ENCODE results near the gene PRRC2C.
"Not testable (repeated sequence)": the region's sequence is repeated elsewhere in the genome, so short reads cannot be mapped to it uniquely, and the experiment has no call there.

The PRRC2C gene

DNA sequence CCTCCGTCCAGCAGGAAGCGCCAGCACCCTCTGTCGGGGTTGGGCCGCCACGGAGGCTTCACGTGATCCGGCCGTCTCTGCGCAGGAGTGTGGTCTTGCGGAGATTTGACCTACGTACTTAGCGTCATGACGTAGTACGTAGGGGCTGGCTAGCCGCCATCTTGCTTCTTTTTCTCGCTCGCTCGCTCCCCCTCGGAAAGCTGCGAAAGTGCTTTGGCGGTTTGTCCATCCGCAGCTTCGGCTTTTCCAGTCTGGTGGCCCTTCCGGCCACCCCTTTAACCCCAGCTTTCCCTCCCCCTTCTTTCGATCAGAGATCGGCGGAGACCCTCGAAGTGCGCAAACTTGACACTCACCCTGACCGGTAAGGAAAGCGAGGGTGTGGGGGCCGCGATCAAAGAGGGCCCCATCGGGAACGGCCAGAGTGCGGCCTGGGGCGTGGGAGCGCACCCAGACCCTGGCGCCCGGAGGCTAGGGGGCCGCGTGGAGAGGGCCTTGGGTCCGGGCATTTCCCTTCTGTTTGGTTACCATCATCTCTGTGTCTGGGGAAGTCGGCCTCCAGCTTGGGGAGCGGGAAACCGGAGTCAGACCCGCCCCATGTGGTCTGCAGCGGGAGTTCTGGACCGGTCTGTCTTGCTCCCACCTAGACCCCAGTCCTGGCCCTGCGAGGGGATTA lies at the start of gene PRRC2C:
Gene PRRC2C, plus strand, starts transcription at position 156 of the 673 bp plus-strand sequence. CDS start 26,559 bp downstream, outside the sequence.
- DNase-seq = peak; percentile 97 to 99

DNA sequence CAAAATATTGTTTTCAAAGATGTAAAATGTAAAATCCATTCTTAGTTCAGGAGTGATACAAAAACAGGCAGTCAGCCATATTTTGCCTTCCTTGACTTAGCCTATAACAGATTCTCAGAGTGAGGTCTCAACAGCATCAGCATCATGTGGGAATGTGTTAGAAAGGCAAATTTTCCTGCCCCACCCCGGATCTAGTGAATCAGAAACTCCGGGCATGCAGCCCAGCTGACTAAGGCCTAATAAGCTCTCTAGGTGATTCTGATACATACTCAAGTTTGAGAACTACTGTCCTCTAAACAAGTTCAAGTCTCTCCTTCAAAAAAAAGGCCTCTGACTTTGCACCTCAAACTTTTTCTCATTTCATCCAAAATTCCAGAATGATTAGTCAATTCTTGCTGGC lies 46.9 kb upstream of the PRRC2C start:
- DNase-seq = no peak

DNA sequence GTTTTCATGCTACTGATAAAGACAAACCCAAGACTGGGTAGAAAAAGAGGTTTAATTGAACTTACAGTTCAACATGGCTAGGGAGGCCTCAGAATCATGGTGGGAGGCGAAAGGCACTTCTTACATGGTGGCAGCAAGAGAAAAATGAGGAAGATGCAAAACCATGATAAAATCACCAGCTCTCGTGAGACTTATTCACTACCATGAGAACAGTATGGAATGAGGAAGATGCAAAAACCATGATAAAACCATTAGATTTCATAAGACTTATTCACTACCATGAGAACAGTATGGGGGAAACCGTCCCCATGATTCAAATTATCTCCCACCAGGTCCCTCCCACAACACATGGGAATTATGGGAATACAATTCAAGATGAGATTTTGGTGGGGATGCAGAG lies 45.1 kb upstream of the PRRC2C start:
- DNase-seq = not testable (repeated sequence)

DNA sequence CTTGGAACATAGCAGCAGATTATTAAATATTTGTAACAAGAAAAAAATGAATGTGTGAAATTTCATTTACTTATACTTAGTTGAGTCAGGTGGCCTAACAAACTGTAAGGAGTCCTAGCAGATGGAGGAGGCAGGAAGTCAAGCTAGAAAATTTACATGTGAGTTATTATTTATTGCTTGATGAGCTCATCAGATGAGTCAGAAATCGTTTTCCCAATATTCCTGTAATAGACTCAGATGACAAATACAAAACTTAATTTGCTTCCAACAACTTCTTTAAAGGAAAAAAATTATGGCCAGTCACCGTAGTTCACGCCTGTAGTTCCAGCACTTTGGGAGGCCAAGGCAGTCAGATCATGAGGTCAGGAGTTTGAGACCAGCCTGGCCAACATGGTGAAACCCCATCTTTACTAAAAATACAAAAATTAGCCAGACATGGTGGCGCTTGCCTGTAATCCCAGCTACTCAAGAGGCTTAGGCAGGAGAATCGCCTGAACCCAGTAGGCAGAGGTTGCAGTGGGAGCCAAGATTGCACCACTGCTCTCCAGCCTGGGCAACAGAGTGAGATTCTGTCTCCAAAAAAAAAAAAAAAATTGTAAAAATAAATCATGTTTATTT lies 43.9 kb upstream of the PRRC2C start:
- DNase-seq = not testable (repeated sequence)

DNA sequence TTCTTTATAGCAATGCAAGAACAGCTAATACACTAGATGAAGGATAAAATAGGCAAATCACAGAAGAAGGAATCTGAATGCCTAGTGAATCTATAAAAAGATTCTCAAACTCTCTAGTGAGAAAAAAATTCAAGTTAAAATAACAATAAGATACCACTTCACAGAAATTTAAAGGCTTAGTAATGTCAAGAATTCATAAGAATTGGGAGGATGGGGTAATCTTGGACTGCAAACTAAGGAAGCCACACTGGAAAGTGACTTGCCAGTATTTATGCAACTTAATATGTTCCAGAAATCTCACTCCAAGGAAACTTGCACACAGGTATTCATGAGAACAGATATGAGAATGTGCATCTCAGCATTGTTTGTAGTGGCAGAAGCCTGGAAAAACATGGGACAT lies 38.9 kb upstream of the PRRC2C start:
- DNase-seq = no peak

DNA sequence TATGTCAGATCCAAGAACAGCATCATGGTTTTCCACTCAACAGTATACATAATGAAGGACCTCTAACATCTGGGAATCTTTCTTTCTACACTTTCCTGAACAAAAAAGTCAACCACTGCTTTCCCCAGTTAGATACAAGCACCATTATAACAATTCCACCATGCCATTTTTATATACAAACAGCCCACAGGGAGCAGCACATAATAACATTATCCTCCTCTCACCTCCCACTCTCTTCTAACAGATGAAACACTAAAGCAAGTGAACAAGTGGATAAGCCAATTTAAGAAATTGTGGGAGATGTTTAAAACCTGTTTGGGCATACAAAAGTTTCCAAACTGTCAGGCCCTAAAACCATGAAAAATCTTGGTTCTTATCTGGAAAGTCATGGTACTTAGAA lies 29.4 kb upstream of the PRRC2C start:
- no peak for DNase-seq

DNA sequence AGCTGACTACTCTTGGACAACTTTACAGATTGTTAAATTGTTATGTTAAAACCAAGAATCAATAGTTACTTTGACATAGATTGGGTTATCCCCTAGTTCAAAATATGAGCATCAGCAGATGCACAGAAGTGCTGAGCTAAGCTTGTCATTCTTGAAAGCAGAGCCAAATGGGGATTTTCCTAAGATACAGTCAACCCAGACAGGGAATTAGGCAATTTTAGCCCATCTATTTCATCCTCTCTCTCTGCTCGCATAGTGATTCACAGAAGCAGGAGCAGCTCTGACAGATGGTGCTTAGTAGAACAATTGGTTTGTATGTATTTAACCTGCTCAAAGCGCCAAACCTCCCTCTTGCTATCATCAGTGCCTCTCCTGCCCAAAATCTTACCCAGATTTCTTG lies 27.9 kb upstream of the PRRC2C start:
- DNase-seq = no peak

DNA sequence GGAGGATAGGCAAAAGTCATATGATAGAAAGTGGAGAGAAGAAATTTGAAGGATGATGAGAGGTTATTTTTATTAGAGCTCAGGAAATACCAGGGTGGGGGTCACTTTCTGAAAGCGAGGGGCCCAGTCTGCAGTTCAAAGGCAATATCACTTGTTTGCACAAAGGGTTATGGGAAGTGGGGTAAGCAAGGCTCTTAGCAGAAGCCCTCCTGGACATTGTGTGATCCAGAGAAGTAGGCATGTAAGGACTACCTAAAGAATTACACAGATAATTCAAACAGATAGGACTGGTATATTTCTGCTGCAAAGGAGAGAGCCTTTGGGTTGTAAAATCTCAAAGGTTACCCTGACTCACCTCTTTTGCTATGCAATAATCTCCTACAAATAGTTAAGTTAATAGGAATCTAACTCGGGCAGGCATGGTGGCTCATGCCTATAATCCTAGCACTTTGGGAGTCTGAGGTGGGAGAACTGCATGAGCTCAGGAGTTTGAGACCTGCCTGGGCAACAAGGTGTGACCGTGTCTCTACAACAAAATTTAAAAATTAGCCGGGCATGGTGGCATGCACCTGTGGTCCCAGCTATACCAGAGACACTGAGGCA lies 25.2 kb upstream of the PRRC2C start:
- no peak for DNase-seq

DNA sequence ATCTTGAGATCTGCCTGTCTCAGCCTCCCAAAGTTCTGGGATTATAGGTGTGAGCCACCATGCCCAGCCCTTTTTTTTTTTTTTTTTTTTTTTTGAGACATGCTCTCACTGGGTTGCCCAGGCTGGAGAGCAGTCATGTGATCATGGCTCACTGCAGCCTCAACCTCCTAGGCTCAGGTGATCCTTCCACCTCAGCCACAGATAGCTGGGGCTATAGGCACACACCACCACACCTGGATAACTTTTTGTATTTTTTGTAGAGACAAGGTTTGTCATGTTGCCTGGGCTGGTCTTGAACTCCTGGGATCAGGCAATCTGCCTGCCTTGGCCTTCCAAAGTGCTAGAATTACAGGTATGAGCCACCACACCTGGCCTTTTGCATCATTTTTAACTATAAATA lies 17.7 kb upstream of the PRRC2C start:
- no peak for DNase-seq

DNA sequence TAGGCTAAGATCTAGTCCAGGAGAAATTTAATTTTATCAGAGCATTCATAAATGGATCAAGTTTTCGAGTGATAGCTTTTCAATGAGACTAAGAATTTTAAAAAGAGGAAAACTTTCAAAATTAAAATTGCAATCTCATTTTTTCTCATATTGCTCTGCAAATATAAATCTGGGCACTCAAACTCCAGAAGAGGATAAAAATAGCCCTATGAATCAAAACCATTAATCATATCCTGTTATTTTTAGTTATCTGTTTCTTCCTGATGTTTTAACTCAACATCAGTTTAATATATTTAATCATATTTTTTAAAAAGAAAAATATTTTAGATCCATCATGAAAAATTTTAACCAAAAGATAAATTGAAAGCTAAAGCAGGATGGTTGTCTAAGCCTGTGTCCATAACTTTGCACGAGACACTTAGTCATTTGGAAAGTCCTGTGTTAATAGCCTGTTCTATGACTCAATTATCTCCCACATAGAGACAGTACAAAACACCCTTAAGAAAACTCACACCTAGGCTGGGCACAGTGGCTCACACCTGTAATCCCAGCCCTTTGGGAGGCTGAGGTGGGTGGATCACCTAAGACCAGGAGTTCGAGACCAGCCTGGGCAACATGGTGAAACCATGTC lies 17.1 kb upstream of the PRRC2C start:
- DNase-seq = no peak

DNA sequence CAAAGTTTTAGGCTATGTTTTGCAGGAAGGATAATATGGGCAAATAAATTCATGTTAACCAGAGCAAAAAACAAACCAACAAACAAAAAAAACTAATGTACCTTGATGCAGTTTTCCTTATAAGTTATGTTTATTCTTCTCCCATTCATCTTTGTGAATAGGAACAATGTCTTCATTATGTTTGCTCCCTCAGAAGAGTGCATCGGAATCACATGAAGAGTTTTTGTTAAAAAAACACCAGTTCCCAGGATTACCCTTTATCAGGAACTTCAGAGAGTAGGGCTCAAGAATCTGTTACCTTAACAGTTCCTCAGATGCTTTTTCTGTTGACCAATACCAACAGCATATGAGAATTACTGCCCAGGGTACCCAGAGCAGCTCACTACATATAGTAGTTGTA lies 14.6 kb upstream of the PRRC2C start:
- DNase-seq = no peak

DNA sequence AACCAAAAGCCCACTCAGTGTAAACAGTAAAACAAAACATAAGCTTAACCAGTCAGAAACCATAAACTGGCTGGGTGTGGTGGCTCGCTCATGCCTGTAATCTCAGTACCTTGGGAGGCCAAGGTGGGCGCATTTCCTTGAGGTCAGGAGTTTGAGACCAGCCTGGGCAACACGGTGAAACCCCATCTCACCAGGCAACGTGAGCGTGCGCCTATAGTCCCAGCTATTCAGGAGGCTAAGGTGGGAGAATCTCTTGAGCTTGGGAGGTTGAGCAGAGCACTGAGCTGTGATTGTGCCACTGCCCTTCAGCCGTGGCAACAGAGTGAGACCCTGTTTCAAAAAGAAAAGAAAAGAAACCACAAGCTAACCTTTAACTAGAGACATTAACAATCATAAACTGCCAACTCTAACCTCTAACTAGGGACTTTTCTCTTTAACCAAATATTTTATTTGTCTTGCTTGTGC lies 13.1 kb upstream of the PRRC2C start:
- no peak for DNase-seq

DNA sequence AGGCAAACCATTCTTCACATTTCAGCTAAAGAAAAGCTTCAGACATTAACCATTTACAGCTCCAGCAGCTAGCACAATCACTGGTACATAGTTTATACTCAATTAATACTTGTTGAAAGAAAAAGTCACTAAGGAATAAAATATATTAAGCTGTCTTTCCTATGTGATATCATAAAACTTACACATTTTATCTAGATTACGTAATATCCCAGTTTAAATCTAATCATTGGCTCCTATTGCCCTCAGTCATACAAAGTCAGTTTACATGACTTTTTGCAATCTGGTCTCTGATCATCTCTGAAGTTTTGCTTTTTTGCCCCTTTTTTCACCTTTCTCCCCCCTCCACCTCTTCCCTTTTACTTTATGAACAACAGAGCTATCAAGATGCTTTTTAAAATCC lies 8.5 kb upstream of the PRRC2C start:
- no peak for DNase-seq

DNA sequence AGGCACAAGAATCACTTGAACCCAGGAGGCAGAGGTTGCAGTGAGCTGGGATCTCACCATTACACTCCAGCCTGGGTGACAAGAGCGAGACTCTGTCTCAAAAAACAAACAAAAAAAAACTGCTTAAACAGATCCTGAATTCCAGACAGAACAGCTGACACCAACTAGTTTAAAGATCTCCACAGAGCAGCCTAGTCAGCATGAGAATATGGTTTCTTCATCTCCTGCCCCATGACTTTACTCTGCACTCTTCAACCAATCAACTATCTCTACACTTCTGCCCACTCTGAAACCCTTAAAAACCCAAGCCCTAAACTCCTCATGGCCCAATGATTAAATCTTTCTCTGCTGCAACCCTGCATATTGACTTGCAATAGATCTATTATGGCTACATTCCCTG lies 7.5 kb upstream of the PRRC2C start:
- no peak for DNase-seq

DNA sequence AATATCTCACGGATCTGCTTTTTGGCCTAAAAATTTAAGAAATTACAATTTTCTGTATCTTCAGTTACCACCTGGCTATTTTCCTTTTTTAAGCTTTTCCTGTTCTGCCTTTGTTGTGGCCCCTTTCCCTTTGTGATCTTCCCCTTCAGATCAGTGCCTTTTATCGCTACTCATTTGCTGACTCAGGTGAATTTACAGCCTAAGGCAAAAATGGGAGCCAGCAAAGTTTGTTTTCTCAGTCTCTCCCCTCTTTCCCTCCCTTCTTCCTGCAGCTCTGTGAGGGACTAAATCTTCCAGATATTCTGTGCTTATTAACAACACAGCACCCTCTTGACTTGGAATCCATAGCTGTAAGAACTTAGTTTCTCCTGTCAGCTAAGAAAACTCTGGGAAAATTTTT lies 5.3 kb upstream of the PRRC2C start:
- DNase-seq = no peak

DNA sequence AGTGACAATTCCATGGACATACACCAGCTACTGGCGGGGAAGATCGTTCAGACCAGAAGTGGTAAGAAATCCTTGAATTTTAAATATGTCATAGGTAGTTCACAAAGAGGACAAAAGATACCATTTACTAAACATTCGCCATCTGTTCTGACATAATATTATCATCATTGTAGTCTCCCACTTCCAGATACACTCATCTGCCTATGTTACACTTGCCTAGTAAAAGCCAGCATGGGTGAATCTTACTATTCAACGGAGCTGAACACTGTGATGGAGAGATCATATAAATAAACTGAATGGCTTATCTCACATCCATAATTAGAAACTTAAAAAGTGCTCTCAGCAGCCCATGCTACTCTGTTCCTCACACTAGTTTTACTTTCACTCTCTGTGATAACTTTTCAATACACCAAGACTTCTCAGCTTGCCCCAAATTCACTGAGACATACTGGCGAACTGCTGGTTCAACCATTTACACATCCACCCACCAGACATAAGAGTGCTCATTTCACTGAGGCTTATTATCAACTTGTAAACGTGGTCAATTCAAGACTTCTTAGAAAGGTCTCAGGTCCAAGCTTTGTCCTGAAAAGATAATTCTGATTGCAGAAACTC lies 463 bp upstream of the PRRC2C start:
- DNase-seq = no peak

DNA sequence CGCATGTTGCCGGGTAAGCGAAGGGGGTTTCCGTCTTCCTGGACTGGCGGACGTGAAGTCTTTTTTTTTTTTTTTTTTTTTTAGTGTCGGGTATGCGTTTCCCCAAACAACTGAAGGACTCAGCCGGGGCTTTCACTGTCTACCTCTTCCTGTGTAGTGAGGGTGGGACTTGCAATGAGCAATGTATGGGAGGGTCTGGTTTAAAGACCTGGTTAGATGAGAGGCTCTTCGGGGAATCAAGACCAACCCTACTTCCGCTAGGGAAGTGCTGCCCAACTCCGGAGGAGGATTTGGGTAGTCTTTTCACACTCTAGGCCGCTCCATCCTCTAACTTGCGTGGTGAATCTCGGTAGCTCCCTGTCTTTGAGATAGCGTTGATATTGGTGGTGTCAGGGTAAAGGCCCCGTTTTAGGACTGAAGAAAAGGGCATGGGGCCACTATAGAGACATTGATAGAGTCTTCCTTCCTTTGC lies 754 bp downstream of the PRRC2C start:
- peak in 1 of 2 experiments; percentile 55 for DNase-seq

DNA sequence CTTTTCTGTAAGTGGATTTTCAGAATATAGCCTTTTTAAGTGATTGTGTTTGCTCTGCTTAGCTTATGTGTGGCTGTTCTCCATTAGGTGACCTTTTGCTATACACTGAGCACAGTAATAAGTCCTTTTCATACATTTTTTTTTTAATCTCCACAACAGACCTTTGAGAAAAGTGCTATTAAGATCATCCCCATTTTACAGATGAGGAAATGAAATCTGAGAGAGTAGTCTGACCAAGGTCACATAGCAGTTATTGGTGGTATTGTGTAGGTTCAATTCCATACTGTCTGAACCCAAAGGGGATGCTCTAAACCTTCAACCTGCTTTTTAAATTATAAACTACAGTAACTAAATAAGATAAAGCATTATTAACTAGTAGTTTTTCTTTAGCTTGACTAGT lies 1.7 kb downstream of the PRRC2C start:
- no peak for DNase-seq

DNA sequence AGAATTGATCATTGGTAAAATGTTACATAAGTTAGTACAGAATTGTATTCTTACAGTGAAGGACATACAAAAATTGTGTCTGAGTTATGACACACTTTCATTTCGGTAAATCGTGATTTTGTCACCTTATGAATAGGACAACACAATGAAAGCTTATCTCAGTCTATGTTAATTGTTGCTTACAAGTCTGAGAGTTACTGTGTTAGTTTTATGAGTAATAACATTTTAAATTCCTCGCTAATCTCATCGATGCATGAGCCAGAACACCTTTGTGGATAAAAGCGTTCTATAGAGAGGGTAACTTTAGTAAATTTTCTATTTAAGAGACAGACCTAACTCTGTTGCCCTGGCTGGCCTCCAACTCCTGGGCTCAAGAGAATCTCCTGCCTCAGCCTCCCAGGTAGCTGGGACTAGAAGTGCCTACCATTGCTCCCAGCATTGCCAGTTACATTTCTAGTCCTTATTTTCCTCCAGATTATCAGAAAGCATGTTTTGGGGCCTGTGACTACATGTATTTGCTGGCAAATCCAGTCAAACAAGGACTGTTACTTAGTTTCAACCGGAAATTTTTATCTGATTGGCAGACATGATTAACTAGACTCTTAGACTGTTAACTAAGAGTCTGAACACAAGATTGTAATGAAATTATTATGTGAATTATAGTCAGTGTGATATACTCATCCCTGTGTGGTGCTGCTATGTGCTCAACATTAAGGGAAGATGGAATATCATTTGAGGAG lies 3.0 kb downstream of the PRRC2C start:
- DNase-seq = no peak

DNA sequence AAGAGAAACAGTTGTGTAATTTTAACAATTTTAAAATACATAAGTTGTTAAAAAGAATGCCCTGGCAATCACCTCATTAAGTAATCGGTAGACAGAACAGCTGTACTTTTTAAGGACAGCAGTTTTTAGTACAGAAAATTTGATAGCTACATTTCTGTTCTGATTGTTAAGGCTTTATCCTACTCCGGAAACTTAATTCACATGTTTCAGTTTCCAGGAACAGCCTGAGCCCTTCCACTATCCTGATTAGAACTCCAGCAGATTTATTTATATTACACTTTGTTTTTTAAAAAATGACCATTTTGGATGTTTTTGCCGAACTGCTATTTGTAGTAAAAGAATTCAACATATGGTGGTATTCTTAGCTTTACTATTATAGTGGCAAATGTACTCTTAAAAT lies 8.7 kb downstream of the PRRC2C start:
- DNase-seq = no peak

DNA sequence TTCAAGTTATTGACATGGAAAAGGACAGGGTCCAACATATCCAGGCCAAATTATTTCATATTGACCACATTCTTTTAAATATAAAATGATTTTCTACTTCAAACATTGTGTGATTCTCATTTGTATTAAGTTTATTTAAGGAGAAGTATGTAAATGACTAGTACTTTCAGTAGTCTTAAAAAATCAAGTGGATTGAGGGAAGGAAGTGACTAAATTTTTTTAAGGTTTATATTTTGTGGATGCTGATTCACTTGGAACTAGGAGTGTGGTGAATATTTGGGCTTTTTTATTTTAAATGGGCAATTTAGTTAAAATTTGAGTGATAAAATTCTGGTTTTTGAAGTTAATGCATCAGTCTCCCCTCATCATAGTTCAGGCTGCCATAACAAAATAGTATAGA lies 10.1 kb downstream of the PRRC2C start:
- DNase-seq = no peak

DNA sequence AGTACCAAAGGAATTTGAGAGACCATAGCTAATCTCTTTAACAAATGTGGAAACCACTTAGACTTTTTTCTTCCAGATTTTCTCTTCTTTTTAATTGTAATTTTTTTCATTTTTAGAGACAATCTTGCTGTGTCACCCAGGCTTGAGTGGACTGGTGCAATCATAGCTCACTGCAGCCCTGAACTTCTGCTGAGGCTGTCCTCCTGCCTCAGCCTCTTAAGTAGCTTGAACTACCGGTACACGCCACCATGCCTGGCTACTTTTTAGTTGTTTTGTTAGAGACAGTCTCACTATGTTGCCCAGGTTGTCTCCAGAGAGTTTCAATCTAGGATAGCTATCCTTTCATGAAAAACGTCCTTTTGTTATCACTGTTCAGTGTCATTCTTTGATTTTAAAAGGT lies 15.0 kb downstream of the PRRC2C start:
- no peak for DNase-seq

DNA sequence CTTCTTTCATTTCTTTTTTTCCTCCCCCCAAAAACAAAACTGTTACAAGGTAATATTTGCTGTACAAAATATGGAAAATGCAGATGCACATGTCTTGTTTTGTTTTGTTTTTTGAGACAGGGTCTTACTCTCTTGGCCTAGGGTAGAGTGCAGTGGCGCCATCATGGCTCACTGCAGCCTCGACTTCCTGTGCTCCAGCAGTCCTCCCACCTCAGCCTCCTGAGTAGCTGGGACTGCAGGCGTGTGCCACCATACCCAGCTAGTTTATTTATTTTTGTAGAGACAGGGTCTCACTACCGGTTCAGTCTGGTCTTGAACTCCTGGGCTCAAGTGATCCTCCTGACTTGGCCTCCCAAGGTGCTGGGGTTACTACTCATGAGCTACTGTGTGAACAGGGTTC lies 15.5 kb downstream of the PRRC2C start:
- no peak for DNase-seq

Data from NCI-H187 (cell line).